HCT116 (cell line): Measurements from ENCODE around the gene ZC3HAV1. TPM values are rescaled to one million over a fixed set of nuclear protein-coding genes. Genes with fewer than 3 reads are reported as not detected.

Source experiments
- ATAC-seq: fragments of 200-7000 bp; cut with Tn5 transposase; 2 replicates; pipeline ENCODE4 v1.9.1; 2020; ENCODE audit warnings: mild to moderate bottlenecking, moderate library complexity
- BruUV-seq: library from RNA; stranded (reverse); fragments of 400-500 nt; replicated peaks from 2 replicates; lab custom pipeline; 2021; lab: Mats Ljungman, UMichigan
- CTCF ChIA-PET: fragments of 300-600 bp; sonication (Branson Sonifier 250); formaldehyde crosslinking; loops from one replicate; lab custom pipeline; 2021; ENCODE audit warnings: antibody characterized with exemption; lab: Charles Lee
- POLR2A ChIA-PET: fragments of 300-600, 350-600 bp; sonication (Branson Sonifier 250); formaldehyde crosslinking; loops from one replicate; lab custom pipeline; 2021; ENCODE audit warnings: antibody characterized with exemption; lab: Charles Lee
- RAD21 ChIA-PET, 2 experiments: fragments of 300-600 bp; sonication (Branson Sonifier 250); formaldehyde crosslinking; loops; one replicate each; lab custom pipeline; 2023; ENCODE audit warnings: low total read pairs in 2 of 2; ENCODE audit not compliant: uncharacterized antibody in 2 of 2, unreplicated experiment in 2 of 2, low non-redundant PET in 1 of 2; lab: Charles Lee
- DNase-seq: peaks from one replicate; pipeline ENCODE4 v3.0.0-alpha.2; 2010; ENCODE audit warnings: low read depth, low spot score
- H2AFZ ChIP-seq: fragments of 200-600 bp; shearing (Covaris generic), sonication (generic); 2 replicates; pipeline ENCODE4 v1.6.1; 2017; ENCODE audit warnings: low read depth, mixed run types, mixed read lengths, antibody characterized with exemption, low read length; ENCODE audit not compliant: poor library complexity, severe bottlenecking
- H3K27ac ChIP-seq: 2 replicates; pipeline ENCODE4 v1.5.1; 2012; ENCODE audit warnings: low read depth, low read length
- H3K27me3 ChIP-seq: fragments of 200-600 bp; sonication (generic); 2 replicates; pipeline ENCODE4 v1.6.1; 2016; ENCODE audit warnings: mixed run types, low read length, mixed read lengths; ENCODE audit not compliant: insufficient read depth
- H3K36me3 ChIP-seq, 2 experiments: fragments of 200-500 bp in 1 of 2; fragments of 200-600 bp in 1 of 2; sonication (Bioruptor generic) in 1 of 2; sonication (generic) in 1 of 2; 2 replicates each; pipeline versions ENCODE4 v1.5.1 to v1.6.1; 2014 to 2016; ENCODE audit warnings: low read length in 2 of 2, inconsistent platforms in 1 of 2, mixed read lengths in 1 of 2, mixed run types in 1 of 2; ENCODE audit not compliant: insufficient read depth in 2 of 2, control insufficient read depth in 1 of 2
- H3K4me1 ChIP-seq, 2 experiments: fragments of 200-600 bp in 1 of 2; sonication (generic) in 1 of 2; 2 replicates each; pipeline versions ENCODE4 v1.5.1 to v1.6.1; 2012 to 2017; ENCODE audit warnings: low read length in 2 of 2, inconsistent platforms in 1 of 2, mild to moderate bottlenecking in 1 of 2, mixed read lengths in 1 of 2, mixed run types in 1 of 2, moderate library complexity in 1 of 2; ENCODE audit not compliant: insufficient read depth in 2 of 2, control insufficient read depth in 1 of 2
- H3K4me2 ChIP-seq: fragments of 200-600 bp; sonication (generic); 2 replicates; pipeline ENCODE4 v1.6.1; 2017; ENCODE audit warnings: mixed run types, low read length, mixed read lengths
- H3K4me3 ChIP-seq, 2 experiments: fragments of 200-600 bp in 1 of 2; sonication (generic) in 1 of 2; replicated peaks in 1 of 2; 2 replicates each; pipeline ENCODE4 v1.5.1; 2011 to 2016; ENCODE audit warnings: low read length in 2 of 2, control low read depth in 1 of 2, low read depth in 1 of 2, mild to moderate bottlenecking in 1 of 2, mixed read lengths in 1 of 2, mixed run types in 1 of 2
- H3K79me2 ChIP-seq: fragments of 200-600 bp; sonication (generic); 2 replicates; pipeline ENCODE4 v1.6.1; 2017; ENCODE audit warnings: mild to moderate bottlenecking, mixed run types, low read length, moderate library complexity, mixed read lengths; ENCODE audit not compliant: insufficient read depth
- H3K9ac ChIP-seq: fragments of 200-600 bp; sonication (generic); 2 replicates; pipeline ENCODE4 v1.6.1; 2016; ENCODE audit warnings: low read length, mixed read lengths
- H3K9me2 ChIP-seq: fragments of 200-600 bp; sonication (generic), shearing (Covaris generic); 2 replicates; pipeline ENCODE4 v1.6.1; 2017; ENCODE audit warnings: mixed run types, mild to moderate bottlenecking, moderate library complexity; ENCODE audit not compliant: insufficient read depth
- H3K9me3 ChIP-seq, 2 experiments: fragments of 200-500 bp in 1 of 2; fragments of 200-600 bp in 1 of 2; sonication (Bioruptor generic) in 1 of 2; sonication (generic) in 1 of 2; 2 replicates each; pipeline ENCODE4 v1.6.1; 2014 to 2017; ENCODE audit warnings: low read length in 2 of 2, mixed read lengths in 2 of 2, inconsistent platforms in 1 of 2, low read depth in 1 of 2, mild to moderate bottlenecking in 1 of 2, mixed run types in 1 of 2, moderate library complexity in 1 of 2; ENCODE audit not compliant: control insufficient read depth in 1 of 2, insufficient read depth in 1 of 2
- H4K20me1 ChIP-seq: fragments of 200-600 bp; sonication (generic), shearing (Covaris generic); 2 replicates; pipeline ENCODE4 v1.6.1; 2017; ENCODE audit warnings: mixed run types, mild to moderate bottlenecking, moderate library complexity; ENCODE audit not compliant: insufficient read depth
- CTCF ChIP-seq, 3 experiments: fragments of 200-600 bp in 1 of 3; sonication (generic) in 1 of 3; IDR thresholded peaks in 2 of 3; conservative IDR thresholded peaks in 1 of 3; 2 replicates each; pipeline ENCODE4 v1.5.1; 2012 to 2017; ENCODE audit warnings: low read depth in 2 of 3, low read length in 2 of 3, antibody characterized with exemption in 1 of 3, borderline replicate concordance in 1 of 3, control low read depth in 1 of 3, mild to moderate bottlenecking in 1 of 3, mixed read lengths in 1 of 3, mixed run types in 1 of 3, moderate library complexity in 1 of 3; ENCODE audit not compliant: insufficient read depth in 1 of 3
- EGR1 ChIP-seq: IDR thresholded peaks from 2 replicates; pipeline ENCODE4 v1.6.1; 2012; ENCODE audit warnings: low read depth
- ELF1 ChIP-seq: IDR thresholded peaks from 2 replicates; pipeline ENCODE4 v1.6.1; 2012; ENCODE audit warnings: low read depth, borderline replicate concordance
- EZH2 ChIP-seq: fragments of 200-600 bp; sonication (generic); IDR thresholded peaks from 2 replicates; pipeline ENCODE4 v1.6.1; 2017; ENCODE audit warnings: antibody characterized with exemption, mixed run types
- FOSL1 ChIP-seq: IDR thresholded peaks from 2 replicates; pipeline ENCODE4 v1.6.1; 2012; ENCODE audit warnings: low read depth
- POLR2A ChIP-seq: IDR thresholded peaks from 2 replicates; pipeline ENCODE4 v1.7.0; 2011; ENCODE audit warnings: borderline replicate concordance; ENCODE audit not compliant: insufficient read depth, insufficient read length; ENCODE audit errors: extremely low read depth
- POLR2AphosphoS5 ChIP-seq: IDR thresholded peaks from 2 replicates; pipeline ENCODE4 v1.6.1; 2011; ENCODE audit warnings: mild to moderate bottlenecking, low read depth, low read length, moderate library complexity
- SP1 ChIP-seq: IDR thresholded peaks from 2 replicates; pipeline ENCODE4 v1.6.1; 2012; ENCODE audit warnings: low read depth
- TCF7L2 ChIP-seq: IDR thresholded peaks from 2 replicates; pipeline ENCODE4 v1.7.0; 2011; ENCODE audit warnings: borderline replicate concordance, inconsistent platforms; ENCODE audit not compliant: insufficient read depth, insufficient read length; ENCODE audit errors: extremely low read depth
- YY1 ChIP-seq: IDR thresholded peaks from 2 replicates; pipeline ENCODE4 v1.6.1; 2011; ENCODE audit warnings: low read length, low read depth, moderate library complexity, mild to moderate bottlenecking; ENCODE audit not compliant: insufficient replicate concordance; ENCODE audit errors: extremely low read depth
- ZFX ChIP-seq: fragments of 450-650 bp; IDR thresholded peaks from 2 replicates; pipeline ENCODE4 v1.6.1; 2017
- intact Hi-C: fragments of 100-400 bp; cut with micrococcal nuclease; formaldehyde crosslinking; loops from 2 replicates; pipeline ENCODE4 v1.10.0; 2022
- total RNA-seq: library from RNA; stranded (reverse); gene quantifications from one replicate; pipeline ENCODE4 v1.2.1, GENCODE V29; 2021; ENCODE audit not compliant: unreplicated experiment

Gene ZC3HAV1
- total RNA-seq, 1 experiment from 2014 or later, result 23.7 TPM

DNA sequence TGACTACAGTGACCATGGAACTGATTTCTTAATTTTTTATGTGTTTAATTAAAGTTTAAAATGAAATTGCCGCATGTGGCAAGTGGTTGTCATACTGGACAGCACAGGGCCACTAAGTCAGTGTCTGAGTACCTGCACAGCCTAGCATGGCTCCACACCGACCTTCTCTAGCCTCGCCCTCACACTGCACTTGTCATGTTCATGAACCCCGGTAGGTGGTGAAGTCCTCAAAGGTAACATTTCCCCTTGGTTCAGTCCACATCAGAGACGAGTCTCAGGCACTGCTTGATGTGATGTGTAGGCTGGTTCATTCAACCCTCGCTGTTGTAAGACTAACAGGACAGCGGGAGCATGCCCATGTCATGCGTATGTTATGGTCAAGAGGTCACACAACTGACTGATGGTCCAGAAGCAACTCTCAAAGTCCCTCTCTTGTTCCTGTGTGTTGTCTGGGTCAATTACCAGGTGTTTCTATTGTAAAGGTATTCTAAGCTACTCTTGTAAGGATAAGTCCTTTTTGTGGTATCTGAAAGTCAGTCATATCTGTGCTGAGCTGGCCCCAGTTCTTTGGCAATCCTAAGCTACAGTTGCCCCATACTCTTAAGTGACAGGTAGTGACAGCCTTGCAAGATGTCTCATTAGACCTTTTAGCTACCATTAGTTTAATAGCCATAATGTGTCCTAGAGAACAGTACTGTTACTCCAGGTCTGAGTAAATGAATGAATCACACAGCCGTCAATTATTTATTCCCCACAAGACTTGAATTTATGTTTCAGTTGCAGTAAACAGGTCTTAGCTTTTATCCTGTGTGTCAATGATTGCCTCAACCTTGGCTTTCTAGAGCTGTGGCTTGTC is 40.7 kb downstream of the ZC3HAV1 start:
- no peaks in the 10 kb centered on the region for H3K4me1 ChIP-seq
- no peak overlapping the region for H3K4me3 ChIP-seq
- H3K9me2 ChIP-seq, result no peaks in the 10 kb centered on the region
- H3K9ac ChIP-seq, result no peak overlapping the region
- no peak overlapping the region for H2AFZ ChIP-seq
- CTCF ChIA-PET, result interaction anchor here (1.0 kb wide), 1 partner anchor 52 kb away, joined by 3 read pairs; no protein-coding TSS in a partner anchor
- no peak for DNase-seq
- intact Hi-C loops, result no loop called here
- RAD21 ChIA-PET, result no interaction called here
- no peaks in the 10 kb centered on the region for H3K79me2 ChIP-seq
- H3K27ac ChIP-seq, result no peak overlapping the region
- H3K9me3 ChIP-seq, result no peaks in the 10 kb centered on the region
- POLR2A ChIA-PET, result no interaction called here
- no peaks in the 10 kb centered on the region for H3K27me3 ChIP-seq
- no peak overlapping the region for H3K4me2 ChIP-seq
- peaks cover 10 to 30% of the 10 kb centered on the region in 2 experiments; a peak in 2 of 4 replicates for H3K36me3 ChIP-seq
- H4K20me1 ChIP-seq, result no peaks in the 10 kb centered on the region
- no TSS peak for BruUV-seq
- TF ChIP-seq ZFX (no peak), TCF7L2 (no peak), CTCF (IDR thresholded peaks at IDR 0.05 in 2 of 3, conservative IDR thresholded peaks at IDR 0.05 in 1 of 3; ENCODE audit: borderline replicate concordance in 1 of 3, insufficient read depth in 1 of 3, low read depth in 2 of 3, low read length in 2 of 3) (no peak), POLR2A (no peak), FOSL1 (no peak), EZH2 (no peak), EGR1 (no peak), ELF1 (no peak), SP1 (no peak), YY1 (no peak), POLR2AphosphoS5 (no peak)
- ATAC-seq, result no peak
